Gastroesophageal sphincter (tissue), 3 donors: ENCODE results near the gene LARGE1.

Experiments
- CTCF ChIP-seq, 4 experiments: fragments of 200-600 bp in 2 of 4; fragments of 450-650 bp in 2 of 4; sonication (generic) in 1 of 4; IDR thresholded peaks; one replicate each; pipeline ENCODE4 v1.5.1; 2017 to 2019; ENCODE audit warnings: antibody characterized with exemption in 4 of 4, mild to moderate bottlenecking in 2 of 4, moderate library complexity in 2 of 4
- POLR2A ChIP-seq, 2 donors: fragments of 450-650 bp; IDR thresholded peaks; one replicate each; pipeline ENCODE4 v1.6.1; 2017; ENCODE audit warnings: antibody characterized with exemption in 2 of 2, mild to moderate bottlenecking in 2 of 2, moderate library complexity in 1 of 2
- POLR2AphosphoS5 ChIP-seq: sonication (generic); formaldehyde crosslinking; IDR thresholded peaks from one replicate; pipeline ENCODE4 v1.6.1; 2017; ENCODE audit warnings: antibody characterized with exemption

GRCh38 chr22:33575041-33575440, 345.2 kb downstream of the LARGE1 start:
- TF ChIP-seq CTCF (IDR thresholded peaks at IDR 0.05) (no peak), POLR2A (IDR thresholded peaks at IDR 0.05) (no peak), POLR2AphosphoS5 (no peak)
